Epidermal melanocyte (primary cell): ENCODE results near the gene ZNF396.

Experiments
- DNase-seq: peaks from one replicate; pipeline ENCODE4 v3.0.0; 2011; ENCODE audit warnings: low spot score; ENCODE audit not compliant: insufficient read length

The ZNF396 gene

DNA sequence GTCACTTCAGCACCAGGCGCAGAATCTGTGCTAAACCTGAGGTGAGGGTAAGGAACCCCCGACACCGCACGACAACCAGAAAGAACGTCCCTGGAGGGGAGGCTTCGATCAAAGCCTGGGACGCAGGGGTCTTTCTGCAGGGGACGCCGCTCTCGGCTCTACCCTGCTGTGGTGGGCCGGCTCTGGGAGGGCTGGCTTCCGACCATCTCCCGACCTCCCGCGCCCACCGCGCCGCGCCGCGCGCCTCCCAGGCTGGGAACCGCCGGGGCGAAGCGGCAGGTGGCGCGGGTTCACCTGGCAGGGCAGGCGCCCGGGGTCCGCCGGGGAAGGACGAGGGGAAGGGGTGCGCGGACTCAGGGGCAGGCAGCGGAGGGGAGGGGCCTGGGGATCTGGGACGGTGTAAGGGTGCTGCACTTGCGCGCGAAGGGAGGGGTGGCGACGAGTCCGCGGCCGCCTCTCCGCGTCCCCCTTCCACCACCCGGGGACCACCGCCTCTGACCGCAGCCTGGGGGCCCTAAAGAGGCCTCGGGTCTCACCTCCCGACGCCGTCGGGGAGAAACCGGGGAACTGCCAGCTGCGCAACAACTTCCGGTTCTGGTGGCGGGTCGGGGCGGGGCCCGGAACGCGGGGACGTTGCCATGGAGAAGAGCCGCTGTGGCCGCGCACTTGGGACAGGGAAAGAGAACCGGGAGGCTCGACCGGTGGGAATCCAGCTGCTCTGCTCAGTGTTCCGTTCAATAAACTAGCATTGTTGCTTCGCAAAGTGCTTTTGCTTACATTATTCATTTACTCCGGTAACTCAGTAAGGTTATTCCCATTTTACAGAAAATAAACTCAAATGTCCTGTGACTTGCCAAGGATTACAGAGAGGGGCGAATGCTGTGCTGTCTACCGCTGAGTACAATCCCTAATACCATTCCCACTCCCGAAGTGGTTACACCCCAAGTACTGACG, at the start of gene ZNF396:
ZNF396 (minus strand) TSS at position 596 of the 954 bp plus-strand sequence. CDS start 3,045 bp downstream, outside the sequence.
- DNase-seq: peak; percentile 80

DNA sequence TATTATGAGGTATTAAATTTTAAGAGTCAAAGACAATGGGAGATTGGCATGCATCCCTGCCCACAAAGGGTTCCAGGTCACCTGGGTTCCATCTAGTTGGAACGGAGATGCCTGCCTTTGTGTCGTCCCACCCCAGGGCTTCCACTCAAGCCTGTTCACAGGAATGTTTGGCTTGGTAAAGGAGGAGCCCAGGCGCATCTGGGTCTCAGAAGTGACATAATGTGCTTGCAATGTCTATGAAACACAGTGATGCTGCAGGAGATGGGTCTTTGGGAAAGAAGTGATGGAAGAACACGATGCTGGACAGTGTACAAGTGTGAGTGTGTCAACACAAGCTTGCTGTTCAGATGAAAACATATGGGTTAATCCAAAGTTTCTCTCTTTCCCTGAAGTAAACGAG, 49.6 kb upstream of the ZNF396 start:
- DNase-seq: no peak

- DNase-seq: no peak
Measured at GRCh38 chr18:35424356-35424755, 47.2 kb upstream of the ZNF396 start.

DNA sequence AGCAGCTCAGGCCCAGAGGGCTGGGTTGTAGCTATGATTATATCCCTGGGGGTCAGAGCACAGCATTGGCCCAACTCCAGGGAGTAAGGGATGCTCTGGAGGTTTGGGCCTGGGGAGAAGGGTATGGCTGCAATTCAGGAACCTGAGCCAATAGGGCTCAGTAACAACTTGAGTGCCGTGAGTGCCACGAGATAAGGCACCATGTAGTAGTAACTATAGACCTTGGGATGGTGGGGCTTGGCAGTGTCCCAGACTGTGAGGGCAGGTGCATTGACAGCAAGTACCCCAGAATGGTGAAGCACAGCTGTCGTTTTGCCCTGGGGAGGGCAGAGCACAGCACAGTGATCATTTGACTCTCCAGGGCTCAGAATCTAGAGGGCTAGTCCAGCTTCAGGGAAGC, 45.1 kb upstream of the ZNF396 start:
- DNase-seq: no peak

- no peak for DNase-seq
Measured at GRCh38 chr18:35418610-35419009, 41.5 kb upstream of the ZNF396 start.

DNA sequence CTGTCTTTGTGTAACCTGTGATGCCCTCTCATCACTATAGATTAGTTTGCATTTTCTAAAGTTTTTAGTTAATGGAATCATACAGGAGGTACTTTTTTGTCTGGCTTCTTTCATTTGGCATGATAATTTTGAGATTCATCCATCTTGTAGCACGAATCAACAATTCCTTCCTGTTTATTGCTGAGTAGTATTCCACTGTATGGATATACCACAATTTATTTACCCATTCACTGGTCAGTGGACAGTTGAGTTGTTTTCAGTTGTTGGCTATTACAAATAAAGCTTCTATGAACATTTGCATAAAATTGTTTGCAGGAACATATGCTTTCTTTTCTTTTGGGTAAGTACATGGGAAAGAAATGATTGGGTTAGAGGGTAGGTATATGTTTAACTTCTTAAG, 40.1 kb upstream of the ZNF396 start:
- no peak for DNase-seq

DNA sequence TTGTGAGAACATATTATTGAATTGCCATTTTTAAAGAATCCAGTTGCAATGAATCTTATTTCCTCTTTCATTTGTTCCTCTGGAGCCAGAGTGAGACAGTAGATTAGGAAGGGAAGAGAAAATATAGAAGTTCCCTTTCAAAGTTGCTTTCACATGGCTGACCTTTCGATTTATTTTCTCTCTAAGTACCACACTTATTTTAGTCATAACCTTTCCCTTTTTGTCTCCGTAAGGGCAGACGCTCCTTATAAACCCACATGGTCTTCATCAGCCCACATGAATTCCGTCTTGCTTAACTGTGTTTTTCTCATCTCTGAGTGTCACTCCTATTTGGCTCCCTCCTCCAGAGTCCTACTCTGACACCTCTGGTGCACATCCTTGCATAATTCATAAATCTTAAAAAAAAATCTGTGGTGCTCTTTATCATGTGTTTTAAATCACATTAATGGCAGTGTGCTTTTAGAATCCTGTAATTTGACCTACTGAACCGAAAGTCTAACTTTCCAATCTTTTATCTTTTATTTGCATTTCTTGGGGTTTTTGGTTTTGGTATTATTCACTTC, 38.5 kb upstream of the ZNF396 start:
- no peak for DNase-seq

DNA sequence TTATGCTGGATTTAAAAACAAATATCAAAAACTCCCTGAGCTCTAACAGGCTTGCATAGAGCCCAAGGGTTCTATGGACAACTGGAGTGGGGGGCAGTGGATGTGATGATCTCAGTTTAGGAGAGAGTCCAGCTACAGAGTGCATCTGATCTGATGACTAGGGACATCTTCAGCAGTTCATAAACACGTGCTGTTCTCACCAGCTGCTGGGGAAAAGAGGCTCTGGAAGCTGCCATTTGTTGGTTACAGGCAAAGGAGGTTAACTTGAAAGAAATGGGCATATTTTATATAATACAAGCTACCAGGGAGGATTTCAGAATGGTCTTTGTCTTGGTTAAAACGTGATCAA, 36.0 kb upstream of the ZNF396 start:
- DNase-seq: no peak

- DNase-seq: no peak
Measured at GRCh38 chr18:35411625-35412351, 34.7 kb upstream of the ZNF396 start.

- DNase-seq: no peak
Measured at GRCh38 chr18:35410561-35410960, 33.4 kb upstream of the ZNF396 start.

- no peak for DNase-seq
Measured at GRCh38 chr18:35409911-35410310, 32.8 kb upstream of the ZNF396 start.

DNA sequence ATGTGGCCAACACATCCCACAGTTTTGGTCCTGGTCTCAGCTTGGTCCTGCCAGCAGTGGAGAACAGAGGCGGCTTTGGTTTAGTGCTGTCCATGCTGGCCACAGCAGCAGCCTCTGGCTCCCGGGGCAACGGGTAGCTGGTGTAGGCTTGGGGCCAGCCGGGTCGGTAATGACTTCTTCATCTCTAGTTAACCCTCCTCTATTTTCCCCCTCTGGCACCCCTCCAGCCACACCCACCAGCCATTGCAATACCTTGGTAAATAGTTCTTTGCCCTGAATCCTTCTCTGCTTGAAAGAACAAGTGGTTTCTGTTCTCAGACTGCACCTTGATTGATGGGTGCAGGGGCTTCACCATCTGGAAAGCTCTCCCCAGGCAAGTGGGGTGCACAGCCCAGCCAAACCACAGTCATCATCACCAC, 31.7 kb upstream of the ZNF396 start:
- no peak for DNase-seq

- peak; percentile 54 for DNase-seq
Measured at GRCh38 chr18:35407871-35408481, 30.8 kb upstream of the ZNF396 start.

GRCh38 chr18:35406666-35407065, 29.5 kb upstream of the ZNF396 start:
- DNase-seq: no peak

DNA sequence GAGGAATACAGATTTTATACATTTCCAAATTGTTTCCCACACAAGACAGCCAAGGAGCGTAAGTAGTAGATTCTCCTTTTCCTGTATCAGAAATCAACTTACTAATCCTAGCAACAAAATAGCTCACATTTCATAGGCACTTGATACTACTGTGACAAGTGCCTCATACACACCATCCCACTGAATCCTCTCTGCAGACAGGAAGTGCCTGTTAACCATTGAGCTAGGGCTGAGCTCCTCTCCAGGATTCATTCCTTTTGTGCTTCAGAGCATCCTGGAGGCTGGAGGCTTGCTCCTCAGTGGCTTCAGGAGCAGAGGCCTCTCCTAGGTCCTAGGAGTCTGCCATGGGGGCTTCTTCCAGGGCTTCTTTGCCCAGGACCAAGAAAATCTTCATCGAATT, 20.8 kb upstream of the ZNF396 start:
- no peak for DNase-seq

DNA sequence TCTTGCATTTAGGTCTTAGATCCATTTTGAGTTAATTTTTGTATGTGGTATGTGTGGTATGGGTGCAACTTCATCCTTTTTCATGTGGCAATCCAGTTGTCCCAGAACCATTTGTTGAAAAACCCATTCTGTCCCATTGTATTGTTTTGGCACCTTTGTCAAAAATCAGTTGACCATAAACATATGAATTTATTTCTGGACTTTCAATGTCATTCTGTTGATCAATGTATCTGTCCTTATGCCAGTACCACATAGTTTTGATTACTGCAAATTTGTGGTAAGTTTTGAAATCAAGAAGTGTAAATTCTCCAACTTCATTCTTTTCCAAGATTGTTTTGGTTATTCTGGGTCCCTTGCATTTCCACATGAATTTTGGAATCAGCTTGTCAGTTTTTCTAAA, 16.6 kb upstream of the ZNF396 start:
- DNase-seq: no peak

- DNase-seq: no peak
Measured at GRCh38 chr18:35392375-35392774, 15.2 kb upstream of the ZNF396 start.

GRCh38 chr18:35390951-35391700, 14.0 kb upstream of the ZNF396 start:
- no peak for DNase-seq

GRCh38 chr18:35389095-35389618, 12.0 kb upstream of the ZNF396 start:
- no peak for DNase-seq

- no peak for DNase-seq
Measured at GRCh38 chr18:35387152-35387571, 10.0 kb upstream of the ZNF396 start.

DNA sequence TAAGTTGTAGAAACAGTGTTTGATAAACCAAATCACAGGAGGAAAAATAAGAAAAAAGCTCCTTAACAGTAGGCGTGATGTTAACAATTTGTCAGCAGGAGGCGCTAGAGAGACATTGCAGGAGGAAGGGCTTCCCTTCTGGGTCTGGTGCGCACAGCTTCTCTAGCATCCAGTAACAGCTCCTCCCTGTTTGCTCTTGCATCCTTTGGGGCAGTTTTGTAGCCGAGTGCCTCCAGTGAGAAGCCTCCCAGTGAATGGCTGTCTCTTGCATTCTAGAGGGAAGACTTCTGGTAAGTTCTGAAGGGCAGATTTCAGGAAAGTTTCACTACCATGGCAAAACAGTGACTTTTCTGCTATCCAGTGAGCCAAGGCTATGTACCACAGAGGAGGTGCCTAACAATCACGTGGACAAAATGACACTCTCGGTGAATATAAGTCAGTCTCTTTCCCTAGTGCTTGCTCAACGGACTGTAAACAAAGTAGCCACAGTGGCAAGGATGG, 9.5 kb upstream of the ZNF396 start:
- DNase-seq: peak; percentile 69
